GM19043 (cell line): ENCODE data around the gene ACTN1.

Source experiments
- ATAC-seq: cut with Tn5 transposase; IDR thresholded peaks from one replicate; pipeline ENCODE4 v1.9.1; 2021; ENCODE audit warnings: low read depth; ENCODE audit not compliant: unreplicated experiment

Gene ACTN1

GRCh38 chr14:68952531-68953195 is 26.4 kb downstream of the ACTN1 start:
- ATAC-seq, result no peak

GRCh38 chr14:68951800-68952530 is 27.1 kb downstream of the ACTN1 start:
- ATAC-seq, result no peak

DNA sequence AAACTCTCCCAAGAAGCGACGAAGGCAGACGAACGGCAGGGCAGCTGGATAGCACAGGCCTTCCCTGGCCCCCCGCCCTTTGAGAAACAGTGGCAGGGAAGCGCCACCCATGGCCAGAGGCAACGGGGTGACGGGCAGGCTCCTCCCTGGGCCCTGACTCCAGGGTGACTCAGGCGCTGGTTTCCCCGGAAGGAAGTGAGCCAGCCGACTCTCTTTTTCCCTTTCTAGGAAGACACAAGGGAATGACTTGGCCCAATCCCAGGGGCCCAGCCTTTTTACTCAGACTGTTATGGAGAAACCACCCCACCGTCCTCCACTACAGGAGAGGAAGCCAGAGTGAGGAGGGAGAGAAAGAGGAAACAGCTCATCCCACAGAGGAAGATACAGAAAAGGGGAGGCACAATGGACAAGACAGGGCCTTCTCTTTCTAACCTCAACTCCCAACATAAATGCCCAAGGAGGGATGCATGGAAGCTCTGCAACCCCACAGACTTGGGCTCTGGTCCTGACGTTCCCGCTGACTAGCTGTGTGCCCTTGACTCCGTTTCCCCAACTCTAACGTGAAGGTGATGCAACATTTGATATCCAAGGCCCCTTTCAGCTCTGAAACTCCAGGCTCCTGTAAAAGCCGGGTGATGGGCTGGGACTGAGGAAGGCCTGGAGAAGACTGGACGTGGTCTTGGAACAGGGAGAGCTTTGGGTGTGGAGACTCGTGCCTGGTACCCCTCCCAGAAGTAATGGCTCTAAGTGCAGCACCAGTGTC is 27.9 kb downstream of the ACTN1 start:
- ATAC-seq, result no peak

DNA sequence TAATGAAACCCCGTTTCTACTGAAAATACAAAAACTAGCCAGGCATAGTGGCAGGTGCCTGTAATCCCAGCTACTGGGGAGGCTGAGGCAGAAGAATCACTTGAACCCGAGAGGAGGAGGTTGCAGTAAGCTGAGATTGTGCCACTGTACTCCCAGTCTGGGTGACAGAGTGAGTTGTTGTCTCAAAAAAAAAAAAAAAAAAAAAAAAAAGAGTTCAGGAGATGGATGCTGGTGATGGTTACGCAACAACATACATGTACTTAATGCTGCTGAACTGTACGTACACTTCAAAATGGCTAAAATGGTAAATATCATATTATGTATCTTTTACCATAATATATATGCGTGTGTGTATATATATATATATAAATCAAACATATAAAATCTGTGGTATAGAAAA is 29.0 kb downstream of the ACTN1 start:
- no peak for ATAC-seq

DNA sequence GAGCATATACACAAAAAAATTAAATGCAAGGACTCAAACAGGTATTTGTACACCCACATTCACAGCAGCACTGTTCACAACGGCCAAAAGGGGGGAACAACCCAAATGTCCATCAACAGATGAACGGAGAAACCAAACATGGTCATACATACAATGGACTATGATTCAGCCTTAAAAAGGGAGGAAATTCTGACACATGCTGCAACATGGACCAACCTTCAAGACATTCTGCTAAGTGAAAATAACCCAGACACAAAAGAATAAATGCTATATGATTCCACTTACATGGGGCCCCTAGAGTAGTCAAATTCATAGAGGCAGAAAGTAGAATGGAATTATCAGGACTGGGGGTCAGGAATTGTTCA is 29.5 kb downstream of the ACTN1 start:
- ATAC-seq, result no peak

- ATAC-seq, result no peak
These were observed 30.2 kb downstream of the ACTN1 start for GRCh38 chr14:68948686-68949600.

- no peak for ATAC-seq
These were observed 31.3 kb downstream of the ACTN1 start for GRCh38 chr14:68947802-68948201.

GRCh38 chr14:68946489-68946822 is 32.6 kb downstream of the ACTN1 start:
- no peak for ATAC-seq

GRCh38 chr14:68945585-68946488 is 33.3 kb downstream of the ACTN1 start:
- ATAC-seq, result no peak

DNA sequence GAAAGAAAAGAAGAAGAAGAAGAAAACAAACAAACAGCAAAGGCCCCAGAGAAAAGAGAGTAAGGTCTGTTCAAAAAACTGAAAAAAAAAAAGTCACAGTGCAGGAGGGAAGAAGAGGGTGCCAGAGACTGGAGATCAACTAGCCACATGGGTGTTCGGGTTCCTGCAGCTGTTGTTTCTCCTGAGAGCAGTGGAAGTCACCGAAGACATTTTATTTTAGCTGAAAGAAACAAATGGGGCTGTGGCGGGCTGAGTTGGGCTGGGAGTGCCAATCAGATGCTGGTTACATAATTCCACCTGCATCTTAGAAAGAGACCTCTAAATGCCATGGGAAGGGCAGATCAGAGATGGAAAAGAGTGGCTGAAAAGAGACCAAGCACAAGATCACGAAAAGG is 33.9 kb downstream of the ACTN1 start:
- no peak for ATAC-seq

GRCh38 chr14:68944162-68944561 is 34.9 kb downstream of the ACTN1 start:
- no peak for ATAC-seq

- no peak for ATAC-seq
These were observed 36.0 kb downstream of the ACTN1 start for GRCh38 chr14:68943107-68943506.

DNA sequence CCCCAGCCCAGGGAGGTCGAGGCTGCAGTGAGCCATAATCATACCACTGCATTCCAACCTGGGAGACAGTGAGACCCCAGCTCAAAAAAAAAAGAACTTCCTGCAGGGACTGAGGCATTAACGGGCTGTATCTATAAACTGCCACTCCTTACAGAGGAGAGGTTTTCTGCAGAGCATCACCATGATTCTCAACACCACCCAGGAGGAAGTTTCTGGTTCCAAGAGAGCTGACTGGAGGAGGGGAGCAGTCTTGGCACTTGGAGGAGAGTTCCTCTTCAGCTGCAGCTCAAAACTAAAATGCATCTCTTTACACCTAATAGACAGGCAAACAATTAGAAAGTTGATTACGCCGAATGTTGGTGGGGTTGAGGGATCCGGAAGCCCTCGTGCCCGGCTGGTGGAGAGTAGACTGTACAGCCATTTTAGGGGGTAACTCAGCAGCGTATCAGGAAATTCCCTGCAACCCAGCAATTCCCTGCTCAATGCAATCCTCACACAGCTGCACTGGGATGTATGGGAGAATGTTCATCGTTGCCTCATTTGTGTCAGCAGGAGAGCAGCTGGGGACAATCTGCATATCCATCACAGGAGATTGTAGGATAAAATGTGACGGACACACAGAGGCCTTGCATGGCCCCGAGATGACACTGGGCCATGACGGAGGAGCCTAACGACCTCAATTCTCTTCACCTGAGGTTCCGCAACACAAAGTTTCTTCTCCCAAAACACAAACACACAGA is 36.6 kb downstream of the ACTN1 start:
- ATAC-seq, result no peak

DNA sequence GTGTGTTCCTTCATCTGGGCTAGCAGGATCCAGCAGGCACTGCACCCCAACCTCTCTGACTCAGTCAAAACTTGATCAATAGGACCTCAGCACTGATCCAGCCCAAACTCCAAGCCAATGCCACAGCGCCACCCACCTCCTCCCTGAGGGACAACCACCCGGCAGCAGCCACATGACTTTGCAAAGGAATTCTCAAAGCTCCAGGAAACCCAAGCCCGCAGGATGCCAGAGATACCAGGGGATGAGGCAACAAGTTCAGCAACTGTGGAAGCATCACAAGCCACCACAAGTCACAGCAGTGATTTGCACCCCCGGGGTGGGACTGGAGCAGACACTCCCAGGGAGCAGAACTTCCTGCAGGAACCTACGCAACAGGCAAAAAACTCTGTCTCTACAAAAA is 37.3 kb downstream of the ACTN1 start:
- ATAC-seq, result no peak

GRCh38 chr14:68940614-68941185 is 38.4 kb downstream of the ACTN1 start:
- no peak for ATAC-seq

GRCh38 chr14:68939893-68940613 is 39.0 kb downstream of the ACTN1 start:
- no peak for ATAC-seq

DNA sequence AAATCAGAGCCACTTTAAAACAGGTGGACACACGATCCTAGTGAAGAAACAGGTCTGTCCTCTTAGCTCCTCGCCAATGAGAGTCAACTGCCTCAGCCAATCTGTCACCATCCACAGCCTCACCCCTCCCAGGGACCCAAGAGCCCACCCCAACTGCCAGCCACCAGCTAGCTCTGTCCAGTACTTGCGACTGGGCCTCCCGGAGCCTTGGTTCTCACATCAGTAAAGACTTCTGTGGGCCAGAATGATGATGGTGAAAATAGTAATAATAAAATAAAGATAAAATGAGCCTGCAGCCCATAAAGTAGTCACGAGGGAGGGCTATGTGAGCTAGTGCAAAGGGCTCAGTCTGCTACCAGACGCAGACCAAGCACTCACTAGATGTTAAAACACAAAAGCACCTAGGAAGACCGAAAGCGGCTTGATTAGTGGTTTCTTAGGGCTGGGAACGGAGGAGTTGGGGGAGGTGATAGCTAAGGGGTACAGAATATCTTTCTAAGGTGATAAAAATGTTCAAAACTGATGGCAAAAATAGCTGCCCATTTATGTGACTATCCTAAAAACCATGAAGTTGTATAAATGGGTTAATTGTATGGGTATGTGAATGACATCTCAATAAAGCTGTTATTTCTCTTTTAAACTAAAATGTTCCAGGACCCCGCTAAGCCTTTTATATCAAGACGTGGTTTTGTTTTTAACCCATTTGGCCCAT is 39.8 kb downstream of the ACTN1 start:
- no peak for ATAC-seq
